Right cardiac atrium (tissue), 5 donors: Measurements from ENCODE around the gene MS4A15. TPM values are rescaled to one million over a fixed set of nuclear protein-coding genes. Genes with fewer than 3 reads are reported as not detected.

Experiments
- ATAC-seq, 2 donors: fragments of 200-7000 bp; cut with Tn5 transposase; one replicate each; pipeline versions ENCODE4 v1.8.0 to v1.9.1; 2020; ENCODE audit warnings: moderate library complexity in 2 of 2, mild to moderate bottlenecking in 1 of 2
- DNase-seq, 3 donors: peaks; one replicate each; pipeline ENCODE4 v3.0.0-alpha.2; 2020
- H3K27ac ChIP-seq: one replicate; pipeline ENCODE4 v1.5.1; 2013; ENCODE audit warnings: mild to moderate bottlenecking, low read length, control low read depth, moderate library complexity
- H3K27me3 ChIP-seq: one replicate; pipeline ENCODE4 v1.6.1; 2013; ENCODE audit not compliant: control insufficient read depth, insufficient read depth
- H3K4me1 ChIP-seq: one replicate; pipeline ENCODE4 v1.6.1; 2013; ENCODE audit warnings: low read length; ENCODE audit not compliant: control insufficient read depth, insufficient read depth
- H3K4me3 ChIP-seq: one replicate; pipeline ENCODE4 v1.5.1; 2013; ENCODE audit warnings: low read length, control low read depth
- H3K9me3 ChIP-seq: one replicate; pipeline ENCODE4 v1.6.1; 2013; ENCODE audit warnings: low read length; ENCODE audit not compliant: control insufficient read depth
- WGBS: extraction: QIAGEN DNeasy Blood & Tissue Kit; methylation state at CpG from one replicate; pipeline ENCODE4 v1.1.7; 2013; 5-methylcytosine and 5-hydroxymethylcytosine counted together
- intact Hi-C, 4 donors: fragments of 100-400 bp; cut with DNase I; formaldehyde crosslinking; loops; one replicate each; pipeline versions ENCODE4 v1.11.0 to v1.14.0; 2022 to 2023
- polyA plus RNA-seq: library from polyadenylated mRNA; stranded (reverse); fragments of 200-250 nt; gene quantifications from one replicate; pipeline ENCODE4 v1.2.3, GENCODE V29; 2013
- total RNA-seq, 4 donors: library from RNA; stranded (reverse); fragmentation: NEBNext Ultra II Directional; extraction: Animal tissue kit (Norgen Biotek cat#: 25700); gene quantifications; one replicate each; pipeline ENCODE4 v1.2.1, GENCODE V29; 2021
- donor health status: healthy with polysubstance abuse.
- donor health status: DM: no; HTN: yes; CAD: no.
- donor health status: DM: no; HTN: no; CAD: no.
- donor health status: DM: no; HTN: yes; CAD: no; lungs with severe emphysema.
- donor health status: DM: yes; HTN: yes; CAD: no.

The MS4A15 gene
- total and polyA plus RNA-seq, 5 donors, result not detected

- no peak overlapping the region for H3K27ac ChIP-seq
- no peaks in the 10 kb centered on the region for H3K4me1 ChIP-seq
- H3K9me3 ChIP-seq, result no peaks in the 10 kb centered on the region
- H3K27me3 ChIP-seq, result no peaks in the 10 kb centered on the region
- DNase-seq, result peak in 1 of 3 donors; percentile 52
- intact Hi-C loops, result no loop called here
- WGBS, result 18% methylated on average over 2 of the region's 2 CpGs
- peak in 1 of 2 donors; percentile 56 for ATAC-seq
- no peak overlapping the region for H3K4me3 ChIP-seq
Measured at GRCh38 chr11:60777572-60777971, 20.9 kb downstream of the MS4A15 start.

- Histone ChIP-seq H3K27ac (no peak overlapping the region), H3K27me3 (no peaks in the 10 kb centered on the region), H3K4me1 (no peaks in the 10 kb centered on the region), H3K9me3 (no peaks in the 10 kb centered on the region), H3K4me3 (no peak overlapping the region)
- DNase-seq, result no peak
- no peak for ATAC-seq
- intact Hi-C loops, result no loop called here
- WGBS, result 91% methylated on average over 2 of the region's 2 CpGs
Measured at GRCh38 chr11:60780065-60780464, 23.4 kb downstream of the MS4A15 start.

GRCh38 chr11:60780774-60781173, 24.1 kb downstream of the MS4A15 start:
- DNase-seq, result no peak
- no peak for ATAC-seq
- Histone ChIP-seq H3K9me3 (no peaks in the 10 kb centered on the region), H3K4me3 (no peak overlapping the region), H3K27ac (no peak overlapping the region), H3K4me1 (no peaks in the 10 kb centered on the region), H3K27me3 (no peaks in the 10 kb centered on the region)
- intact Hi-C loops, result no loop called here

GRCh38 chr11:60781286-60781980, 24.8 kb downstream of the MS4A15 start:
- Histone ChIP-seq H3K27me3 (no peaks in the 10 kb centered on the region), H3K9me3 (no peaks in the 10 kb centered on the region), H3K4me1 (no peaks in the 10 kb centered on the region), H3K27ac (no peak overlapping the region), H3K4me3 (no peak overlapping the region)
- DNase-seq (no peak), ATAC-seq (no peak)
- intact Hi-C loops, result no loop called here
- WGBS, result 74% methylated on average over 7 of the region's 7 CpGs

GRCh38 chr11:60781981-60782316, 25.3 kb downstream of the MS4A15 start:
- Histone ChIP-seq H3K9me3 (no peaks in the 10 kb centered on the region), H3K27ac (no peak overlapping the region), H3K4me3 (no peak overlapping the region), H3K27me3 (no peaks in the 10 kb centered on the region), H3K4me1 (no peaks in the 10 kb centered on the region)
- no peak for DNase-seq
- no peak for ATAC-seq
- intact Hi-C loops, result no loop called here
- WGBS, result 94% methylated on average over 4 of the region's 4 CpGs

- WGBS, result 88% methylated on average over 12 of the region's 12 CpGs
- Histone ChIP-seq H3K27me3 (no peaks in the 10 kb centered on the region), H3K27ac (no peak overlapping the region), H3K4me1 (no peaks in the 10 kb centered on the region), H3K9me3 (no peaks in the 10 kb centered on the region), H3K4me3 (no peak overlapping the region)
- no peak for DNase-seq
- intact Hi-C loops, result no loop called here
- no peak for ATAC-seq
Measured at GRCh38 chr11:60782393-60783140, 25.9 kb downstream of the MS4A15 start.

GRCh38 chr11:60783141-60783484, 26.4 kb downstream of the MS4A15 start:
- no peak overlapping the region for H3K27ac ChIP-seq
- ATAC-seq, result no peak
- no peaks in the 10 kb centered on the region for H3K4me1 ChIP-seq
- H3K27me3 ChIP-seq, result no peaks in the 10 kb centered on the region
- no peak overlapping the region for H3K4me3 ChIP-seq
- intact Hi-C loops, result no loop called here
- 94% methylated on average over 8 of the region's 8 CpGs for WGBS
- DNase-seq, result no peak
- no peaks in the 10 kb centered on the region for H3K9me3 ChIP-seq

GRCh38 chr11:60783911-60784310, 27.2 kb downstream of the MS4A15 start:
- intact Hi-C loops, result no loop called here
- H3K27ac ChIP-seq, result no peak overlapping the region
- DNase-seq (no peak), ATAC-seq (no peak)
- WGBS, result 92% methylated on average over 7 of the region's 7 CpGs
- no peaks in the 10 kb centered on the region for H3K4me1 ChIP-seq
- H3K27me3 ChIP-seq, result no peaks in the 10 kb centered on the region
- no peaks in the 10 kb centered on the region for H3K9me3 ChIP-seq
- no peak overlapping the region for H3K4me3 ChIP-seq

GRCh38 chr11:60785136-60785535, 28.5 kb downstream of the MS4A15 start, which contains the start of gene MS4A10:
TSS of gene MS4A10 (plus strand) at chr11:60785333. CDS start at chr11:60790336, 5,003 bp downstream.
- Histone ChIP-seq H3K9me3 (no peaks in the 10 kb centered on the region), H3K4me3 (no peak within 1 kb of the TSS), H3K27me3 (no peaks in the 10 kb centered on the region), H3K4me1 (no peaks in the 10 kb centered on the region), H3K27ac (no peak within 1 kb of the TSS)
- 64% methylated on average over 9 of the region's 9 CpGs for WGBS
- DNase-seq, result no peak
- no peak for ATAC-seq
- intact Hi-C loops, result no loop called here

- no peak for DNase-seq
- Histone ChIP-seq H3K27ac (no peak overlapping the region), H3K4me3 (no peak overlapping the region), H3K4me1 (no peaks in the 10 kb centered on the region), H3K9me3 (no peaks in the 10 kb centered on the region), H3K27me3 (no peaks in the 10 kb centered on the region)
- ATAC-seq, result no peak
- 48% methylated on average over 8 of the region's 8 CpGs for WGBS
- intact Hi-C loops, result no loop called here
Measured at GRCh38 chr11:60785806-60786361, 29.2 kb downstream of the MS4A15 start.

GRCh38 chr11:60786811-60787567, 30.3 kb downstream of the MS4A15 start:
- WGBS, result 31% methylated on average over 15 of the region's 15 CpGs
- peak; percentile 84 to 92 (median 84) for DNase-seq
- H3K4me3 ChIP-seq, result no peak overlapping the region
- no peaks in the 10 kb centered on the region for H3K9me3 ChIP-seq
- no peaks in the 10 kb centered on the region for H3K4me1 ChIP-seq
- ATAC-seq, result peak; percentile 70 to 87
- intact Hi-C loops, result no loop called here
- no peaks in the 10 kb centered on the region for H3K27me3 ChIP-seq
- no peak overlapping the region for H3K27ac ChIP-seq
